Measurements from ENCODE around the gene PARD3B. TPM values are rescaled to one million over a fixed set of nuclear protein-coding genes. Genes with fewer than 3 reads are reported as not detected.

The PARD3B gene
- total RNA-seq, 1 donor from 2014 or later, result 18.4 TPM

DNA sequence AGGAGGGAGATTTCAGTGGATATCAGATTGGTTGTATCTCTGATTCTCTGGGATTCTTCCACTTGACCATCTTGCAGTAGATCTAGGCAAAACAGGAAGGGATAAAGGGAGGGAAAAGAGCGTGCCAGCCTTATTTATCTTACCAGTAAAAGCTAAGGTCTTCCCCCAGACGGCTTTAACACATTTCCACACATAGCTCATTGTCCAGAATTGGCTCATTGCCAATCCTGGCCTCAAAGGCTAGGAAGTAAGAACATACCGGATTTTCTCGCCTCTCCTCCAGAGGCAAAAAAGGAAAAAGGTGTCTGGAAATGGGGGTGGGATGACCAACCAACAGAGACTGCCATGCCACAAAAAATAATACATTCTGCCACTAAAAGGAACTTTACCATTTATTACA, 725.4 kb downstream of the PARD3B start:
- TF ChIP-seq, protein P1, sequence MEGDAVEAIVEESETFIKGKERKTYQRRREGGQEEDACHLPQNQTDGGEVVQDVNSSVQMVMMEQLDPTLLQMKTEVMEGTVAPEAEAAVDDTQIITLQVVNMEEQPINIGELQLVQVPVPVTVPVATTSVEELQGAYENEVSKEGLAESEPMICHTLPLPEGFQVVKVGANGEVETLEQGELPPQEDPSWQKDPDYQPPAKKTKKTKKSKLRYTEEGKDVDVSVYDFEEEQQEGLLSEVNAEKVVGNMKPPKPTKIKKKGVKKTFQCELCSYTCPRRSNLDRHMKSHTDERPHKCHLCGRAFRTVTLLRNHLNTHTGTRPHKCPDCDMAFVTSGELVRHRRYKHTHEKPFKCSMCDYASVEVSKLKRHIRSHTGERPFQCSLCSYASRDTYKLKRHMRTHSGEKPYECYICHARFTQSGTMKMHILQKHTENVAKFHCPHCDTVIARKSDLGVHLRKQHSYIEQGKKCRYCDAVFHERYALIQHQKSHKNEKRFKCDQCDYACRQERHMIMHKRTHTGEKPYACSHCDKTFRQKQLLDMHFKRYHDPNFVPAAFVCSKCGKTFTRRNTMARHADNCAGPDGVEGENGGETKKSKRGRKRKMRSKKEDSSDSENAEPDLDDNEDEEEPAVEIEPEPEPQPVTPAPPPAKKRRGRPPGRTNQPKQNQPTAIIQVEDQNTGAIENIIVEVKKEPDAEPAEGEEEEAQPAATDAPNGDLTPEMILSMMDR (conservative IDR thresholded peaks at IDR 0.05), result no peak
- Mint-ChIP-seq H3K4me3 (no peak overlapping the region), H3K27ac (ENCODE audit: unreplicated experiment) (peak overlapping the region; percentile 1), H3K36me3 (ENCODE audit: low read depth) (no peaks in the 10 kb centered on the region), H3K9me3 (no peaks in the 10 kb centered on the region), H3K27me3 (ENCODE audit: low read depth) (no peaks in the 10 kb centered on the region), H3K4me1 (peaks cover 25% of the 10 kb centered on the region)
- no peak for DNase-seq (ENCODE audit: low read depth, low spot score)

DNA sequence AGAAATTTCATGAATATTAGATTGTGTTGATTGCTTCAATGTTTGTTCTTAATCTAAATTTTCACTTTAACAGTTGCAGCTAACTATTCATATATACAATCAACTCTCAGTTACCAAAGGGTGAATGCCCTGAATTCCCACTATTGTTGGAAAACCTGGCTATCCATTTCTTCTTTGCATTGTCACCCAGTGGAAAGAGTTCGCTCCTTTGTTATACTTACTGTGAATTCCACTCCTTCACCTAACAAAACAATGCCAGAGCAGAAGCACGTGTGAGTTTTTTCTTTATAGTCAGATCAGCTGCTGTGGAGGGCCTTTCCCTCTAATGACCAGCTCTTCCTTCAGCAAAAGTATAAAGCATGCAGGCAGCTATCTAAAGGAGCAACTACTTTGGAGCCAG, 727.9 kb downstream of the PARD3B start:
- Mint-ChIP-seq H3K36me3 (ENCODE audit: low read depth) (no peaks in the 10 kb centered on the region), H3K27ac (ENCODE audit: unreplicated experiment) (no peak overlapping the region), H3K9me3 (no peaks in the 10 kb centered on the region), H3K4me3 (no peak overlapping the region), H3K4me1 (peaks cover 33% of the 10 kb centered on the region), H3K27me3 (ENCODE audit: low read depth) (no peaks in the 10 kb centered on the region)
- DNase-seq (ENCODE audit: low read depth, low spot score), result no peak
- TF ChIP-seq, protein P1 (conservative IDR thresholded peaks at IDR 0.05), result no peak

DNA sequence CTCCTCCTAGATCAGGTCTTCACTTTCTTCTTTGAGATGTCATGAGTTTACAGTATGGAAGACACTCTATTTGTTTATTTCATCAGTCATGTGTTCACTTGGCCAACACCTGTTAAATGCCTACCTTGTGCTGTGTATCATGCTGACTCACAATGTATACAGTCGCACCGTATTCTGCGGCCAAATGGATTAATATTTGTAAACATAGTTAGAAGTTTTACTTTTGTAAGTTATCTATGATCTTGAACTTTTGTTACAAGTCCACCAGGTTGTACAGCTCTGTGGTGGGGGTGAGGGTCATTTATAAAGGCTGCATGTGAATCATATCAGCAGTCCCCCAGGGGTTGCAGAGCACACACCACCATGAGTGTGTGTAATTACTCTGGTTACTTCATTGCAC, 728.4 kb downstream of the PARD3B start:
- H3K4me1 Mint-ChIP-seq, result peaks cover 33% of the 10 kb centered on the region
- DNase-seq (ENCODE audit: low read depth, low spot score), result no peak
- H3K27me3 Mint-ChIP-seq (ENCODE audit: low read depth), result no peaks in the 10 kb centered on the region
- no peak overlapping the region for H3K4me3 Mint-ChIP-seq
- no peaks in the 10 kb centered on the region for H3K9me3 Mint-ChIP-seq
- TF ChIP-seq, protein P1 (conservative IDR thresholded peaks at IDR 0.05), result no peak
- H3K36me3 Mint-ChIP-seq (ENCODE audit: low read depth), result no peaks in the 10 kb centered on the region
- H3K27ac Mint-ChIP-seq (ENCODE audit: unreplicated experiment), result no peak overlapping the region

DNA sequence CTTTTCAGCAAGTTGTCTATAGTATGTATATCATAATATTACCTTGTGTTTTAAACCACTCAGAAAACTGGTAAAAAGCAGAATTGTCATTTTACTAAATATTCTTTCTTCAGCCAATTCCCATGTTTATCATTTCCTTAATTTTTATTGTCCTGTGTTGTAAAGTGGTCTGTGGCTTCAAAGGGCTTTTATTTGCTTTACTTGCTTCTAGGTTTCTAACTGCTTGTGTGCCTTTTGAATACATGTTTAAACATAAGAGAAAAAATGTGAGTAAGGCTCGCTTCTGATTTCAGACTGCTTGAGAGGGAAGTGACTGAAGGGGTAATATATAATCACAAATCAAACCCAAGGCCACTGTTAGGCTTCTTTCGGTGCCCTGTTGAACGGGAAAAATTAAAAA, 729.5 kb downstream of the PARD3B start:
- H3K4me1 Mint-ChIP-seq, result peaks cover 33% of the 10 kb centered on the region

GRCh38 chr2:205276116-205276777, 731.0 kb downstream of the PARD3B start:
- TF ChIP-seq, protein P1 (conservative IDR thresholded peaks at IDR 0.05), result no peak
- H3K27ac Mint-ChIP-seq (ENCODE audit: unreplicated experiment), result no peak overlapping the region
- H3K9me3 Mint-ChIP-seq, result no peaks in the 10 kb centered on the region
- no peaks in the 10 kb centered on the region for H3K27me3 Mint-ChIP-seq (ENCODE audit: low read depth)
- DNase-seq (ENCODE audit: low read depth, low spot score), result no peak
- H3K4me3 Mint-ChIP-seq, result no peak overlapping the region
- no peaks in the 10 kb centered on the region for H3K36me3 Mint-ChIP-seq (ENCODE audit: low read depth)
- H3K4me1 Mint-ChIP-seq, result peaks cover 44% of the 10 kb centered on the region

More for the DNA sequence above, 729.5 kb downstream of the PARD3B start:
- Mint-ChIP-seq H3K4me3 (no peak overlapping the region), H3K27ac (ENCODE audit: unreplicated experiment) (no peak overlapping the region), H3K27me3 (ENCODE audit: low read depth) (no peaks in the 10 kb centered on the region), H3K36me3 (ENCODE audit: low read depth) (no peaks in the 10 kb centered on the region), H3K9me3 (no peaks in the 10 kb centered on the region)
- TF ChIP-seq, protein P1 (conservative IDR thresholded peaks at IDR 0.05), result no peak
- DNase-seq (ENCODE audit: low read depth, low spot score), result no peak

Data from neural crest cell (in vitro differentiated cells).